GM19455 (cell line): ENCODE data around the gene ZNF567.

Source experiments
- ATAC-seq: cut with Tn5 transposase; IDR thresholded peaks from one replicate; pipeline ENCODE4 v1.9.1; 2021; ENCODE audit not compliant: unreplicated experiment

ZNF567 gene

DNA sequence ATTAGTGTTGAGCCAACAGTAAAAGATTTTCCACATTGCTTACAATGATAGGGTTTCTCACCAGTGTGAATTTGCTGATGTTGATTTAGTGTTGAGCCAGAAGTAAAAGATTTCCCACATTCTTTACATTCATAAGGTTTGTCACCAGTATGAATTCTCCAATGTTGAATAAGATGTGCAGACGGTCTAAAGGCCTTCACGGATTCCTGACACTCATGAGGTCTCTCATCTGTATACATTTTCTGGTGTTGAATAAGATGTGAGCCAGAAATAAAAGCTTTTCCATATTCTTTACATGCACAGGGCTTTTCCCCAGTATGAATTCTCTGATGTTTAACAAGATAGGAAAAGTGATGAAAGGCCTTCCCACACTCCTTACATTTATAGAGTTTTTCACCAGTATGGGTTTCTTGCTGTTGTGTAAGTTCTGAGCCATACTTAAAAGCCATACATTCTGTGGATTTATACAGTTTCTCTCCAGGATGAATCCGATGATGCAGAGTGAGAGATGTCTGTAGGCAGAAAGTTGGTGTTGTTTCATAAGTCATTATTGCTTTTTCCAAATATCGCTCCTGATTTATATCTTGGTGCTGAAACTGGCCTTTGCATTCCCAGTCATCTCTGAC lies 62.8 kb downstream of the ZNF567 start:
- no peak for ATAC-seq
